ENCODE data around the gene COG3. TPM values are rescaled to one million over a fixed set of nuclear protein-coding genes. Genes with fewer than 3 reads are reported as not detected.

COG3 gene
- total and polyA plus RNA-seq, 2 experiments from 2014 or later: 17.9 to 19.3 TPM

GRCh38 chr13:45473627-45474026 is 8.9 kb downstream of the COG3 start:
- peak; percentile 4 for DNase-seq
- Histone ChIP-seq H3K4me2 (ENCODE audit: unreplicated experiment) (no peak overlapping the region), H3K27me3 (replicated peaks; ENCODE audit: insufficient read depth) (no peaks in the 10 kb centered on the region), H4K20me1 (ENCODE audit: insufficient read depth) (peaks cover 7% of the 10 kb centered on the region; the same call in 1 of the 2 replicates), H3K27ac (no peak overlapping the region), H3K4me1 (ENCODE audit: insufficient read depth) (peaks cover 6% of the 10 kb centered on the region; the same call in 1 of the 2 replicates), H3K79me2 (ENCODE audit: insufficient read depth) (peaks cover 100% of the 10 kb centered on the region), H3F3A (ENCODE audit: insufficient read depth) (0 out of 2 replicates have a peak, but pooled peaks cover 7% of the 10 kb centered on the region), H3K9me2 (ENCODE audit: insufficient read depth) (no peaks in the 10 kb centered on the region), H2AFZ (no peak overlapping the region), H3K9ac (no peak overlapping the region), H3K4me3 (no peak overlapping the region), H3K9me3 (ENCODE audit: low read depth) (no peaks in the 10 kb centered on the region), H3K36me3 (ENCODE audit: low read depth) (0 out of 2 replicates have a peak, but pooled peaks cover 9% of the 10 kb centered on the region)
- TF ChIP-seq EZH2phosphoT487 (IDR thresholded peaks at IDR 0.05; ENCODE audit: insufficient read depth, low read depth) (no peak), EZH2 (IDR thresholded peaks at IDR 0.05; ENCODE audit: insufficient read depth, poor library complexity, severe bottlenecking) (no peak)
- WGBS, 2 experiments (ENCODE audit: low coverage in 1 of 2, low lambda C conversion rate in 2 of 2, missing lambda C conversion rate in 2 of 2): 73 to 81% methylated on average over 2 of the region's 2 CpGs
- in situ Hi-C loops (cut with MboI): no loop called here

- TF ChIP-seq EZH2phosphoT487 (IDR thresholded peaks at IDR 0.05; ENCODE audit: insufficient read depth, low read depth): no peak
- TF ChIP-seq EZH2 (IDR thresholded peaks at IDR 0.05; ENCODE audit: insufficient read depth, poor library complexity, severe bottlenecking): no peak
- in situ Hi-C loops (cut with MboI): no loop called here
- Histone ChIP-seq H3K4me3 (no peak overlapping the region), H3K27me3 (replicated peaks; ENCODE audit: insufficient read depth) (no peaks in the 10 kb centered on the region), H2AFZ (no peak overlapping the region), H3K4me2 (ENCODE audit: unreplicated experiment) (no peak overlapping the region), H3K79me2 (ENCODE audit: insufficient read depth) (peaks cover 100% of the 10 kb centered on the region), H3K9ac (no peak overlapping the region), H3K9me2 (ENCODE audit: insufficient read depth) (no peaks in the 10 kb centered on the region), H4K20me1 (ENCODE audit: insufficient read depth) (peaks cover 7% of the 10 kb centered on the region; the same call in 1 of the 2 replicates), H3K9me3 (ENCODE audit: low read depth) (no peaks in the 10 kb centered on the region), H3F3A (ENCODE audit: insufficient read depth) (0 out of 2 replicates have a peak, but pooled peaks cover 7% of the 10 kb centered on the region), H3K4me1 (ENCODE audit: insufficient read depth) (no peaks in the 10 kb centered on the region; the same call in 1 of the 2 replicates), H3K27ac (no peak overlapping the region), H3K36me3 (ENCODE audit: low read depth) (0 out of 2 replicates have a peak, but pooled peaks cover 9% of the 10 kb centered on the region)
- DNase-seq: no peak
- 96 to 98% methylated on average over 3 of the region's 3 CpGs for WGBS, 2 experiments (ENCODE audit: low coverage in 1 of 2, low lambda C conversion rate in 2 of 2, missing lambda C conversion rate in 2 of 2)
Measured at GRCh38 chr13:45474584-45475454, 10.1 kb downstream of the COG3 start.

GRCh38 chr13:45479661-45480060 is 14.9 kb downstream of the COG3 start:
- Histone ChIP-seq H3K9ac (no peak overlapping the region), H3F3A (ENCODE audit: insufficient read depth) (peaks cover 31% of the 10 kb centered on the region), H3K4me3 (no peak overlapping the region), H4K20me1 (ENCODE audit: insufficient read depth) (no peaks in the 10 kb centered on the region), H2AFZ (no peak overlapping the region), H3K9me3 (ENCODE audit: low read depth) (no peaks in the 10 kb centered on the region), H3K9me2 (ENCODE audit: insufficient read depth) (no peaks in the 10 kb centered on the region), H3K27ac (no peak overlapping the region), H3K79me2 (ENCODE audit: insufficient read depth) (peaks cover 93% of the 10 kb centered on the region), H3K27me3 (replicated peaks; ENCODE audit: insufficient read depth) (no peaks in the 10 kb centered on the region), H3K4me1 (ENCODE audit: insufficient read depth) (peaks cover 21% of the 10 kb centered on the region), H3K4me2 (ENCODE audit: unreplicated experiment) (no peak overlapping the region), H3K36me3 (ENCODE audit: low read depth) (peaks cover 30% of the 10 kb centered on the region)
- no peak for DNase-seq
- TF ChIP-seq EZH2phosphoT487 (IDR thresholded peaks at IDR 0.05; ENCODE audit: insufficient read depth, low read depth) (no peak), EZH2 (IDR thresholded peaks at IDR 0.05; ENCODE audit: insufficient read depth, poor library complexity, severe bottlenecking) (no peak)
- WGBS, 2 experiments (ENCODE audit: low coverage in 1 of 2, low lambda C conversion rate in 2 of 2, missing lambda C conversion rate in 2 of 2): 97 to 98% methylated on average over 2 of the region's 2 CpGs
- in situ Hi-C loops (cut with MboI): no loop called here

GRCh38 chr13:45481688-45482087 is 16.9 kb downstream of the COG3 start:
- H3K9me3 ChIP-seq (ENCODE audit: low read depth): no peaks in the 10 kb centered on the region
- no peak overlapping the region for H3K4me3 ChIP-seq
- in situ Hi-C loops (cut with MboI): no loop called here
- WGBS, 2 experiments (ENCODE audit: low coverage in 1 of 2, low lambda C conversion rate in 2 of 2, missing lambda C conversion rate in 2 of 2): 26 to 27% methylated on average over 1 of the region's 1 CpG
- H3K27ac ChIP-seq: no peak overlapping the region
- H4K20me1 ChIP-seq (ENCODE audit: insufficient read depth): no peaks in the 10 kb centered on the region
- H3K79me2 ChIP-seq (ENCODE audit: insufficient read depth): peaks cover 72% of the 10 kb centered on the region
- H3K9ac ChIP-seq: no peak overlapping the region
- no peaks in the 10 kb centered on the region for H3K27me3 ChIP-seq (replicated peaks; ENCODE audit: insufficient read depth)
- peaks cover 21% of the 10 kb centered on the region for H3K4me1 ChIP-seq (ENCODE audit: insufficient read depth)
- peaks cover 31% of the 10 kb centered on the region for H3F3A ChIP-seq (ENCODE audit: insufficient read depth)
- no peak for TF ChIP-seq EZH2 (IDR thresholded peaks at IDR 0.05; ENCODE audit: insufficient read depth, poor library complexity, severe bottlenecking)
- no peak for TF ChIP-seq EZH2phosphoT487 (IDR thresholded peaks at IDR 0.05; ENCODE audit: insufficient read depth, low read depth)
- peaks cover 31% of the 10 kb centered on the region for H3K36me3 ChIP-seq (ENCODE audit: low read depth)
- H2AFZ ChIP-seq: no peak overlapping the region
- no peak for DNase-seq
- H3K4me2 ChIP-seq (ENCODE audit: unreplicated experiment): peak overlapping the region; percentile 7
- no peaks in the 10 kb centered on the region for H3K9me2 ChIP-seq (ENCODE audit: insufficient read depth)
